ENCODE data around the gene TRAPPC1.

Gene TRAPPC1

GRCh38 chr17:7945651-7946050 lies 13.9 kb upstream of the TRAPPC1 start:
- Histone ChIP-seq H3K36me3 (peaks cover 3% of the 10 kb centered on the region), H3K9me3 (no peaks in the 10 kb centered on the region), H3K27me3 (no peaks in the 10 kb centered on the region), H3K4me1 (no peaks in the 10 kb centered on the region), H3K4me3 (ENCODE audit: low read depth, low read length) (no peak overlapping the region)
- no peak for TF ChIP-seq CTCF (IDR thresholded peaks at IDR 0.05; ENCODE audit: low read depth, low read length)
- DNase-seq: no peak

GRCh38 chr17:7944326-7944725 lies 12.6 kb upstream of the TRAPPC1 start:
- no peaks in the 10 kb centered on the region for H3K4me1 ChIP-seq
- peaks cover 3% of the 10 kb centered on the region for H3K36me3 ChIP-seq
- DNase-seq: no peak
- H3K4me3 ChIP-seq (ENCODE audit: low read depth, low read length): no peak overlapping the region
- TF ChIP-seq CTCF (IDR thresholded peaks at IDR 0.05; ENCODE audit: low read depth, low read length): no peak
- H3K27me3 ChIP-seq: no peaks in the 10 kb centered on the region
- no peaks in the 10 kb centered on the region for H3K9me3 ChIP-seq

- no peaks in the 10 kb centered on the region for H3K4me1 ChIP-seq
- H3K36me3 ChIP-seq: peaks cover 3% of the 10 kb centered on the region
- no peak for DNase-seq
- no peak for TF ChIP-seq CTCF (IDR thresholded peaks at IDR 0.05; ENCODE audit: low read depth, low read length)
- no peak overlapping the region for H3K4me3 ChIP-seq (ENCODE audit: low read depth, low read length)
- H3K27me3 ChIP-seq: no peaks in the 10 kb centered on the region
- H3K9me3 ChIP-seq: no peaks in the 10 kb centered on the region
These were observed 11.5 kb upstream of the TRAPPC1 start for GRCh38 chr17:7943291-7943690.

- Histone ChIP-seq H3K36me3 (peaks cover 3% of the 10 kb centered on the region), H3K4me3 (ENCODE audit: low read depth, low read length) (no peak overlapping the region), H3K9me3 (no peaks in the 10 kb centered on the region), H3K4me1 (no peaks in the 10 kb centered on the region), H3K27me3 (no peaks in the 10 kb centered on the region)
- no peak for DNase-seq
- TF ChIP-seq CTCF (IDR thresholded peaks at IDR 0.05; ENCODE audit: low read depth, low read length): no peak
These were observed 9.0 kb upstream of the TRAPPC1 start for GRCh38 chr17:7940743-7941142.

GRCh38 chr17:7940034-7940433 lies 8.3 kb upstream of the TRAPPC1 start:
- no peaks in the 10 kb centered on the region for H3K27me3 ChIP-seq
- H3K9me3 ChIP-seq: no peaks in the 10 kb centered on the region
- no peak overlapping the region for H3K4me3 ChIP-seq (ENCODE audit: low read depth, low read length)
- DNase-seq: no peak
- no peak for TF ChIP-seq CTCF (IDR thresholded peaks at IDR 0.05; ENCODE audit: low read depth, low read length)
- peaks cover 3% of the 10 kb centered on the region for H3K36me3 ChIP-seq
- H3K4me1 ChIP-seq: no peaks in the 10 kb centered on the region

- H3K36me3 ChIP-seq: no peaks in the 10 kb centered on the region
- H3K4me1 ChIP-seq: no peaks in the 10 kb centered on the region
- no peaks in the 10 kb centered on the region for H3K27me3 ChIP-seq
- no peak for DNase-seq
- no peaks in the 10 kb centered on the region for H3K9me3 ChIP-seq
- no peak overlapping the region for H3K4me3 ChIP-seq (ENCODE audit: low read depth, low read length)
- no peak for TF ChIP-seq CTCF (IDR thresholded peaks at IDR 0.05; ENCODE audit: low read depth, low read length)
These were observed 4.1 kb upstream of the TRAPPC1 start for GRCh38 chr17:7935859-7936258.
